ENCODE measurements around the gene CDKN2C.

Gene CDKN2C

DNA sequence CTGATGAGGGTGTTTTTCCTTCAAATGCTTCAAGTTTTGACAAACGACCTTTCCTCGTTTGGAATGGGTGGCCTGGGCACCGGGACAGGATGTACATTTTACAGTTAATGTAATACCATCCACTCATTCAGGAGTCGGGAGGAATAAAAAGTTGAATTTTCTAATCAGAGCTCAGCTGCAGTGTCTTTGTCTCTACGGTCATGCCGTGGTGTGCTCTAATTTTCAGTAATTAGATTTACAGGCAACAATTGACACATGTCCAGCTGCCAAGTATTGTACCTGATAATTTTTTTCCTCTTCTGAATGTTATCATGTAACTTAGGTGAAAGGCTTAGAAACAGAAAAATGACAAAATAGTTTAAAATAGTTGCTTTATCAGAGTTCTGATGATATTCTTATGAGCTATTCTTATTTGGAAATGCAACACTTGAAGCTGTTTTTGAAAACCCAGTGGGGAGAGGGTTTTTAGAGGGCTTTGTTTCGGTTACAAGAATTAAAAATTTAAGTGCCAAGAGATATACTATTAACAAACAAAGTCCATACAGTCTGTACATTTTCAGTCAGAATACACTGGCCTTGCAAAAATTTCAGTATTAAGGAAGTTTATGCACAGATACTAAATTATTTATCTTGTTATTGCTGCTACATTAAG lies 1.0 kb downstream of the CDKN2C start:
- peaks cover 5% of the 10 kb centered on the region for H3K36me3 Mint-ChIP-seq (ENCODE audit: low read depth)
- peaks cover 24% of the 10 kb centered on the region for H3K27me3 Mint-ChIP-seq
- no peak overlapping the region for H3K27ac Mint-ChIP-seq

DNA sequence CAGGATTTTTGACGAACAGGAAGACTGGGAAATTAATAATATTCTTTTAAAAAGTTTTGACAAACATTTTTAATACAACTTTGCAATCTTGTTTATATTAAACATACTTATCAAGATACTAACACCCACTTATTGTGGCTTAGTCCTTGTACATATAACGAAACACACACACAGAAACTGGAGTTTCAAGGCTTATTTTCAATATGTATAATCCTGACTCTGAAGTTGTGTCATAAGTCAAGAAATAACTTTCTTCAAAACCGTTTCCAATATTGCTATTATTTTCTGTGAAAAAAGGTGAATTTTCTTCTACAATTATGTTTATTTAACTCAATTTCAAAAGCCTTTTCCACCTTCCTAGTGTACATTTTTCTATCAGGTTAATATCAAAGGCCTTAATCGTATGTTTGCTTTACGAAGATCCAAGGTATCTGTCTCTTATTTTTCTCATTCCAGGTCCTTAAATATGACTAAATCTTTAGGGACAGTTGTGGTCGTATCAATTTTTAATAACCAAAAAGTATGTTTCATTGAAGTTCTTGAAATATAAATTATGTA lies 1.8 kb downstream of the CDKN2C start:
- H3K4me3 Mint-ChIP-seq: no peak overlapping the region
- H3K36me3 Mint-ChIP-seq (ENCODE audit: low read depth): peaks cover 5% of the 10 kb centered on the region
- no peaks in the 10 kb centered on the region for H3K9me3 Mint-ChIP-seq
- peaks cover 35% of the 10 kb centered on the region for H3K4me1 Mint-ChIP-seq
- DNase-seq (no peak), ATAC-seq (no peak)
- H3K27me3 Mint-ChIP-seq: peaks cover 31% of the 10 kb centered on the region
- H3K27ac Mint-ChIP-seq: no peak overlapping the region

More for the DNA sequence above, 1.0 kb downstream of the CDKN2C start:
- Mint-ChIP-seq H3K9me3 (no peaks in the 10 kb centered on the region), H3K4me3 (peak overlapping the region; percentile 88), H3K4me1 (peaks cover 28% of the 10 kb centered on the region)
- no peak for DNase-seq
- no peak for ATAC-seq

DNA sequence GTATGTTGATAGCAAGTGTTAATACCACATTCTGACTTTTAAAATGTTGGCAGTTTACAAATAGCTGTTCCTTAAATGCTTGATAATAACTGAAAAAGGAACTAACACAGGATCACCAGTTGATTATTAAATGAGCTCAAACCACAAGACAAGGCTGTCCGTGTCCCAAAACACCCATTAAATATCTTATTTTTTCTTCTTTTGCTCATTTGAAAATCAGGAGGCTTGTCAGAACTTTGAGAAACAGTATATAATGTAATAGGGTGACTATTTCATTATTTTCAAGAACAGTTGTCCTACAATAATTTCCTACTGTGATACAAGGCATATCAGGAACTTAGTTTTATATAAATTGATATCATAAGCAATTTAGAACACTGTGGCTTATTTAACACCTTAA lies 2.7 kb downstream of the CDKN2C start:
- no peak for DNase-seq
- H3K4me1 Mint-ChIP-seq: peaks cover 31% of the 10 kb centered on the region
- H3K36me3 Mint-ChIP-seq (ENCODE audit: low read depth): peaks cover 5% of the 10 kb centered on the region
- no peak overlapping the region for H3K27ac Mint-ChIP-seq
- H3K9me3 Mint-ChIP-seq: no peaks in the 10 kb centered on the region
- no peak overlapping the region for H3K4me3 Mint-ChIP-seq
- peaks cover 32% of the 10 kb centered on the region for H3K27me3 Mint-ChIP-seq
- ATAC-seq: no peak

DNA sequence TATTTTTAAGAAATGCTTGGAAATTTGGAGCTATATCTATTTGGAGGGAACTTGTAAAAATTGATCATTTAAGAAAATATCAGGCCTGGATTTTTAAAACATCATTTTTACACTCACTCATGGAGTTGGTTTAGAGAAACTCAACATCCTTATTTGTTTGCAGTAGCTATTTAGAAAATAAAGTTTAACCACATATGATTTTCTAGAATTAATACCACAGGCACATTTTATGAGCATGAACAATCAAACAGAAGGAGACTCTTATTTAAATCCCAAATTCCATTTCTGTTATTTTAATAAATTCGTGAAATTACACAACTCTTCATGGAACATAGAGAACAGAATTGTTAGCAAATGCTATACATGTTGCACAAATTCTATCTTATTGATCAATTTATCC lies 3.2 kb downstream of the CDKN2C start:
- H3K27me3 Mint-ChIP-seq: peaks cover 32% of the 10 kb centered on the region
- DNase-seq (no peak), ATAC-seq (no peak)
- H3K27ac Mint-ChIP-seq: no peak overlapping the region
- H3K36me3 Mint-ChIP-seq (ENCODE audit: low read depth): peaks cover 5% of the 10 kb centered on the region
- no peak overlapping the region for H3K4me3 Mint-ChIP-seq
- peaks cover 30% of the 10 kb centered on the region for H3K4me1 Mint-ChIP-seq
- no peaks in the 10 kb centered on the region for H3K9me3 Mint-ChIP-seq

DNA sequence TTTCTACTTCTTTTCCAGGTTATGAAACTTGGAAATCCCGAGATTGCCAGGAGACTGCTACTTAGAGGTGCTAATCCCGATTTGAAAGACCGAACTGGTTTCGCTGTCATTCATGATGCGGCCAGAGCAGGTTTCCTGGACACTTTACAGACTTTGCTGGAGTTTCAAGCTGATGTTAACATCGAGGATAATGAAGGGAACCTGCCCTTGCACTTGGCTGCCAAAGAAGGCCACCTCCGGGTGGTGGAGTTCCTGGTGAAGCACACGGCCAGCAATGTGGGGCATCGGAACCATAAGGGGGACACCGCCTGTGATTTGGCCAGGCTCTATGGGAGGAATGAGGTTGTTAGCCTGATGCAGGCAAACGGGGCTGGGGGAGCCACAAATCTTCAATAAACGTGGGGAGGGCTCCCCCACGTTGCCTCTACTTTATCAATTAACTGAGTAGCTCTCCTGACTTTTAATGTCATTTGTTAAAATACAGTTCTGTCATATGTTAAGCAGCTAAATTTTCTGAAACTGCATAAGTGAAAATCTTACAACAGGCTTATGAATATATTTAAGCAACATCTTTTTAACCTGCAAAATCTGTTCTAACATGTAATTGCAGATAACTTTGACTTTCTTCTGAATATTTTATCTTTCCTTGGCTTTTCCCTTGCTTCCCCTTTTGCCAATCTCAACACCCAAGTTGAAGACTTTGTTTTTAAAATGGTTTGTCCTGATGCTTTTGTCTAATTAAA lies 4.0 kb downstream of the CDKN2C start:
- peaks cover 40% of the 10 kb centered on the region for H3K27me3 Mint-ChIP-seq
- H3K9me3 Mint-ChIP-seq: no peaks in the 10 kb centered on the region
- H3K4me1 Mint-ChIP-seq: peaks cover 38% of the 10 kb centered on the region
- H3K27ac Mint-ChIP-seq: no peak overlapping the region
- ATAC-seq (no peak), DNase-seq (no peak)
- H3K36me3 Mint-ChIP-seq (ENCODE audit: low read depth): peaks cover 5% of the 10 kb centered on the region
- H3K4me3 Mint-ChIP-seq: no peak overlapping the region

DNA sequence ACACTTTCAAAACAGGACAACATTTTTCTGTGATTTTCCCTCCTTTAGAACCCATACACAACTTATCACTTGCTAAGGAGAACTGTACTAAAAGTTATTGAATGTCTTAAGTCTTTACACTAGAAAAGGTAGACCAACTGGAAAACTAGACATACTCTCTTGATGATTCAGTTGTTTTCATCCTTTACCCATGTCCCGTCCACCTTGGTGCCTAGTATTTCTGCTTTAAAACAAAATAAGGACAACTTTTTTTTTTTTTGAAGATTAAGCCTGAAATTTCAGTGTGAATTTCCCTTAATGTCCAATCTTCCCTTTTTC lies 4.5 kb downstream of the CDKN2C start:
- Mint-ChIP-seq H3K4me1 (peaks cover 40% of the 10 kb centered on the region), H3K9me3 (no peaks in the 10 kb centered on the region), H3K27ac (no peak overlapping the region), H3K36me3 (ENCODE audit: low read depth) (peaks cover 5% of the 10 kb centered on the region), H3K4me3 (no peak overlapping the region), H3K27me3 (peaks cover 42% of the 10 kb centered on the region)
- DNase-seq: no peak
- no peak for ATAC-seq

DNA sequence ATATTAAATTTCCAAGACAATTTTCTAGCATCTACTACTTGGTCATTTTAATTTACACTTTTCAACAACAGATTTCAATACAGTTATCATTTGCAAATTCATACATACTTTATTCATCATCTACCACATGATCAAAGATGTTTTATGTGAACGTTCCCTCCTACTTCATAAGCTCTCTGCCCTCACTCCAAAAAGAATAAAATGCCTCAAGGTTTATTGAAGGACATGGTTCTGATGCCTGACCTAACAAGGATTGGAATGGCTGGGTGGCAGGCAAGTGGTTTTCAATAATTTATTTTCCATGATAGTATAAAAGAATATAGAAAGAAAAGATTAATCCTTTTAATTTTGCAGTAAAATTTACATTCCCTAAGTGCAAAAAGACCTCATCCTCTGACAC lies 5.4 kb downstream of the CDKN2C start:
- ATAC-seq: no peak
- Mint-ChIP-seq H3K9me3 (no peaks in the 10 kb centered on the region), H3K27me3 (peaks cover 42% of the 10 kb centered on the region), H3K4me3 (no peak overlapping the region), H3K4me1 (peaks cover 36% of the 10 kb centered on the region), H3K27ac (no peak overlapping the region), H3K36me3 (ENCODE audit: low read depth) (peaks cover 3% of the 10 kb centered on the region)
- DNase-seq: no peak

DNA sequence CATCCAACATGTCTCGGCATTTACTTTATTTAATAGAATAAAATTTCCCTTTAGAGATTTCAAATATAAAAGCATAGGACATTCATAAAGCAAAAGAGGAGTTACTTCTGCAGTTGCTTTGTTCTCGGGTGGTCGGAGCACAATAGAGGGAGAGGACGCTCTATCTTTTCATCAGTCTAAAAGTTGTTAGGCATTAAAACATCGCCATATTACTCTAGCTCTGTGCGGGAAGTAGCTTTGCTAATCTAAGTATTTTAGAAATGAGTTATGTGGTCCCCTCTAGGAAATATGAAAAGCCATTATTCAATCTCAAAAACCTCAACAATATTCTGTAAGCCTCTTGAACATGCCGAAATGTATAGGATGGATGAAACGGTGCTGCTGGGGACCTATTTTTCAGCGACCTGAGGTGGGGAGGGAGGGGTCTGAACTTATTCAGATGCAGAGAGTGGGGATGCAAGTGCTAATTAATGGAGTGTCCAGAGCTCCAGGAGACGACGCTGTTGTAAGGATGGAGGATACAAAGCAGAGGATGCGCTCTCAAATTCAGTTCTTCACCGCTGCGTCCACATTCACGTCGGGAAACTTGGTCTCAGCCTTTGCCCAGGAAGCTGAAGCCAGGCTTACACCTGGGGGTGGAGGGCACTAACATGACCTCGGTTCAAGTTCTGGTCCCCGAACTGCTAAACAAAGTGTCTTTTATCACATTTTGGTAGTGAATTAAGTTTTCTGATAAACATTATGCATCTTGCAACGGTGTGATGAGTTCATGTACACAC lies 6.3 kb downstream of the CDKN2C start:
- Mint-ChIP-seq H3K4me3 (peak overlapping the region; percentile 80), H3K27me3 (peaks cover 42% of the 10 kb centered on the region), H3K36me3 (ENCODE audit: low read depth) (peaks cover 3% of the 10 kb centered on the region), H3K27ac (no peak overlapping the region), H3K9me3 (no peaks in the 10 kb centered on the region), H3K4me1 (peaks cover 28% of the 10 kb centered on the region)
- DNase-seq: no peak
- ATAC-seq: no peak

DNA sequence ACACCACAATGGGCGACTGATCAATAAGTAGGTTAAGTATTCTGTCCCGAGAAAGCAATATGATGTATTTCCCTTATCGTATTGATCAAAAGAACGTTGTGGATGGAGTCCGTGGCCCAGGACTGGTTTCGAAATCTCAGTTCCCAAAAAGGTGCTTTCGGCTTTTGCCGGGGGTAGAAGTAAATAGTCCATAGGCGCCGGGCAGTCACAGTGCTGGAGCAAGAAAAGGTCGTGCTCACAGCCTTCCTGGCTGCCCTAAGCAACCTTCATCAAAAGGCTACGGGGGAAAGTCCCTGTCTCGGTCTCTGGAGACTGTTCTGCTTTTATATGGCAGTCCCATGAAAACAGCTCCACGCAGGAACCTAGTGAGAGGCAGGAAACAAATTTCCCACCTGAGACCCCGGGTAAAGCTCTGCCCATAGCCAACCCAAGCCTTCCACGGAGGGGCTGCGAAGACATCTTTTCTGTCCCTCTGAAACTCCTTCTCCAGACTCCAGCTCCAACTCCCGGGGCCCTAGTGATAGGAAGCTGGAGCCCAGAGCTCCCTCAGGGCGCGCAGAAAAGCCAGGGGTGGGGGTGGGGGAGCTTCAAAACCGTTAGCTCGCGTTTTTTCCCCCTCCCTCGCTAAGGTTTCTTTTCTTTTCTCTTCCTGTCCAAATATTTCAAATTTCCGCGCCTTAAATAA lies 7.0 kb downstream of the CDKN2C start:
- Mint-ChIP-seq H3K36me3 (ENCODE audit: low read depth) (peaks cover 3% of the 10 kb centered on the region), H3K27ac (peak overlapping the region; percentile 67), H3K27me3 (peaks cover 41% of the 10 kb centered on the region), H3K4me3 (peak overlapping the region; percentile 80), H3K9me3 (no peaks in the 10 kb centered on the region), H3K4me1 (peaks cover 23% of the 10 kb centered on the region)
- peak; percentile 65 for ATAC-seq
- DNase-seq: peak; percentile 26

DNA sequence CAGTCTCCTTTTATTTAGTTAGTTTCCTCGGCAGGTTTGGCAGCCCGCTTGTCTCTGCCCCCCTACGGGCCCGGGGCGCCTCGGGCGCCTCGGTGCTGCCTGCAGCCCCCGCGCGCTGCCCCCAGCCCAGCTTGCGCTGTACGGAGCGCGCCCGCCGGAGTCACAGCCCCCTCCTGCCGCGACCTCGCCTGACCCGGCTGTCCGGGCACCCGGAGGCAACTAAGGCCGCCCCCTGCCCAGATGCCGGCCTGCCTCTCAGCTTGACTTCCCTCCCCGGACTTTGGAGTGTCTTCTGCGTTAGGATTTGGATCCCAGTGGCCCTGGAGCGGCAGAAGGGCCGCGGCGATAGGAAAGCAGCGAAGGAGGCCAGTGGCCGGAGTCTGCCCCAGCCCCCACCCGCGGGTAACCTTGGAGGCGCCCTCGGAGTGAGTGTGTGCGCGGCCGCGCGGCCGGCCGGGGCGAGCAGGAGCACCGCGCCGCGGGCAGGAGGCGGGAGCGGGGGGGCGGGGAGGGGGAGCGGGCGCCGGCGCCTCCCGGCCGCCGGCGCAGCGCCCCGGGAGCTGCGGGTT lies 7.6 kb downstream of the CDKN2C start:
- peak overlapping the region; percentile 80 for H3K4me3 Mint-ChIP-seq
- peak; percentile 30 for DNase-seq
- H3K4me1 Mint-ChIP-seq: peaks cover 22% of the 10 kb centered on the region

DNA sequence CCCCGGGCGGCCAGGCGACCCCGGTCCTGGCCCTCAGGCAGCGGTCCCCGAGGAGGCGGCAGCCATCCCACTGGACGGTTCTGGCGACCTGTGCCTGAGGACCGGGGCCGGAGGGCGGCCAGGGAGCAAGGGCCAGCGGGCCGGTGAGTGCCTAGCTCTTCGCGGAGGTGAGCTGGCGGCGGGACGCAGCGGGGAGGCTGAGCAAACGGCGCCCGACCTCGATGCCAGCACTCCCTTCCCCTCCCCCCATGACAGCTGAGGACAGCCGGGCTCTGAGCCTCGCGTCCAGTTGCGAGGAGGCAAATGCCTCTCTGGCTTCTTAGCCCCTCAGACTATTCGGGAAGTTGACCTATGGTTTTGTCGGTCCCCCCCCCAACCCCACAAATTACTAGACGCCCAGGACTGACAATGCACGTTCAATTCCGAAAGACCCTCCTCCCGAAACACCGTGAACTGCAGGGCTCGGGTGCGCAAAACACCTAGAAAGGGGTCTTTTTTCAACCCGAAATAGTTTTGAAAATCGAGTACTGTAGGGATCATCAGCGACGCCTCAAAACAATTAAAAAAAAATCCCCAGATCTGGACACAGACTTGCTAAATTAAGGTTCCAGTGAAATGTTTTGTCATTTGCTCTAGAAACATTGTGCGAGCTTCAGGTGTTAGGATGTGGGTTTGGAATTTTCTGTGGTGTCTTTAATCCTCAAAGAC lies 8.3 kb downstream of the CDKN2C start:
- Mint-ChIP-seq H3K4me3 (peak overlapping the region; percentile 75), H3K9me3 (no peaks in the 10 kb centered on the region), H3K27me3 (peaks cover 41% of the 10 kb centered on the region), H3K4me1 (peaks cover 22% of the 10 kb centered on the region), H3K27ac (peak overlapping the region; percentile 74), H3K36me3 (ENCODE audit: low read depth) (peaks cover 2% of the 10 kb centered on the region)
- DNase-seq (peak; percentile 32), ATAC-seq (no peak)

More for the DNA sequence above, 7.6 kb downstream of the CDKN2C start:
- peak overlapping the region; percentile 67 for H3K27ac Mint-ChIP-seq
- peak; percentile 48 for ATAC-seq
- H3K36me3 Mint-ChIP-seq (ENCODE audit: low read depth): peaks cover 2% of the 10 kb centered on the region
- no peaks in the 10 kb centered on the region for H3K9me3 Mint-ChIP-seq
- peaks cover 40% of the 10 kb centered on the region for H3K27me3 Mint-ChIP-seq

DNA sequence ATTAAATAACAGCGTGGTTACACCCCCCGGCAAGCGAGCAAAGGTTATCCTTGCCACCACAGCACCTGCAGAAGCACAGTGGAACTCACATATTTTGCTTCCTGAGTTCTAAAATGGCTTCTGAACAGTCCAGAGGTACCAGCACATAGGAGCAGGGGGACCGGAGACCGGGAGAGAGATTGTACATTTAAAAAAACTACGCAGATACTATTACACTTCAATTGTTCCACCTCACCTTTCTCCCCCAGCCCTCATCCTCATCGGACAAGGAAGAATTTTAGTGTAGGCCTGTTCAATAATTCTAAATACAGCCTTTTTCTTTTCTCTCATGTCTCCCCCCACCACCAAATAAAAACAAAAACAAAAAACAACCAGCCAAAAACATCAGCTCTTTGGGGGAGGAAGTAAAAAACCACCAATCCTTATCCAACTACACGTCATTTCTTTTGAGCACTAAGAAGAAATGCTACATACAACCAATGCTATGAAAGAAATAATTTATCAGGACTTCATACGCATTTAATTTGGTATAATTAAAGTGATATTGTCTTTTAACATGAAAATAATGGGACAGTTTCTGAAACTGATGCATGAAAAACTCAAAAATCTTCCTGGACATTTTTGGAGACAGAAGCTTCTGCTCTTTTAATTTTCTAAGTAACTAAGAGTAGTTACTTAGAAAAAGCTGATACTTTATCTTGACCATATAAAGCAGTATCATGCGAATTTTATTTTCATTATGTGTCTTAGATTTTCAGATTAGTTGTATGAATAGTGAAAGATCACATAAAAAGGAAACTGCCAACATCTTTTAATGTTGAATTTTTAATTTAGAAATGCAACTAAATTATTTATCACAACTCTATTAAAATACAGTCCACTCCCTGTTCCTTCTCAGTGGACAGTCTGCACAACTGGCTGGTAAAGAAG lies 9.1 kb downstream of the CDKN2C start:
- H3K9me3 Mint-ChIP-seq: no peaks in the 10 kb centered on the region
- peaks cover 22% of the 10 kb centered on the region for H3K4me1 Mint-ChIP-seq
- peak overlapping the region; percentile 74 for H3K27ac Mint-ChIP-seq
- H3K4me3 Mint-ChIP-seq: peak overlapping the region; percentile 75
- no peak for DNase-seq
- no peaks in the 10 kb centered on the region for H3K36me3 Mint-ChIP-seq (ENCODE audit: low read depth)
- peak; percentile 20 for ATAC-seq
- H3K27me3 Mint-ChIP-seq: peaks cover 36% of the 10 kb centered on the region

DNA sequence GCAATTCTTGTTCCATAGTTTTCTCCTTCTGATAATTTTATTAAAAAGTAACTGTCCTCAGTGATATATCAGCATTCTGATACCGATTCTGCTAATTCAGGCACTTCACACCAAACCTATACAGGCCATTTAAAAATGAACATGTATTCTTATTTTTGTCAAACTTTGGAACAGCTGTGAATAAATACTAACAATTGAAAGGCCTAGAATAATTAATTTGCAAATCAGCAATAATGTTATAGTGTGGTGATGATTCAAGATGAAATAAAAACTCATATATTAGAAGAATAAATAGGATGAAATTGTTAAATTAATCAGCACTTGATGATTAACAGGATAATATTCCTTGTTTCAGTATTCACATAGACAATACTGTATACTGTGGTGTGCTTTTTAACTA lies 9.9 kb downstream of the CDKN2C start:
- no peak for ATAC-seq
- no peak overlapping the region for H3K27ac Mint-ChIP-seq
- H3K4me1 Mint-ChIP-seq: peaks cover 22% of the 10 kb centered on the region
- peaks cover 32% of the 10 kb centered on the region for H3K27me3 Mint-ChIP-seq
- H3K36me3 Mint-ChIP-seq (ENCODE audit: low read depth): no peaks in the 10 kb centered on the region
- no peak overlapping the region for H3K4me3 Mint-ChIP-seq
- no peaks in the 10 kb centered on the region for H3K9me3 Mint-ChIP-seq
- no peak for DNase-seq
